Fibroblast of gingiva (primary cell): ENCODE results near the gene ARAP2.

Experiments
- DNase-seq: peaks from one replicate; pipeline ENCODE4 v3.0.0-alpha.2; 2011; ENCODE audit warnings: low read depth

The ARAP2 gene

GRCh38 chr4:36220776-36221175 lies 23.5 kb downstream of the ARAP2 start:
- no peak for DNase-seq

GRCh38 chr4:36218121-36218520 lies 26.2 kb downstream of the ARAP2 start:
- DNase-seq, result no peak

DNA sequence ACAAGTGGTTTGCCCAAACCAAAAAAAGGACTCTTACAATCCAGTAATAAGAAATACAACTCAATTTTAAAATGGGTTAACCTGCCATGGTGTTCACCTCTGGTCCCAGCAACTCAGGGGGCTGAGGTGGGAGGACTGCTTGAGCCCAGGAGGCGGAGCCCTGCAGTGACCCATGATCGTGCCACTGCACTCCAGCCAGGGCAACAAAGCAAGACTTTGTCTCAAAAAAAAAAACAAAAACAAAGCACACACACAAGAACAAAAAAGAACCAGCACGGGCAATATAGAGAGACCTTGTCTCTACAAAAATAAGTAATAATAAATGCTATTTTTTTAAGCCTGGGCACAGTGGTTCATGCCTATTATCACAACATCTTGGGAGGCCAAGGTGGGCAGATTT lies 28.7 kb downstream of the ARAP2 start:
- no peak for DNase-seq

GRCh38 chr4:36214735-36215485 lies 29.4 kb downstream of the ARAP2 start:
- DNase-seq, result no peak

DNA sequence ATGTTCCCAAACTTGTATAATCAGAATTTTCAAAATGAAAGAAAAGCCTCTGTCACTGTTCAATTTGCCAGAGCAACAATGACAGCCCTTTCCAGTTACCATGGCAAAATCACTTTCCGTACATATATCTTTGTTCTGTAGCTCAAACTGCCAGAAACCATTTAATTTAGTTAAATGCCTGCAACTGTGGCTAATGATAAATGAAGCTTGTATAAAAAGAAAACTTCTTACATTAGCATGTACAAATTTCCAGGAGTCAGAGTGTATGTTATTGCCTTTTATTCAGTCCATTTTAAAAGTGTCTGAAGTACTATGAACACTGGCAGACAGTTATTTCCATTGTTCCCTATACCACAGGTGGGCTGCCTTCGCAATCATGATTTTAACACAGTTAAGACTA lies 30.3 kb downstream of the ARAP2 start:
- DNase-seq, result no peak

DNA sequence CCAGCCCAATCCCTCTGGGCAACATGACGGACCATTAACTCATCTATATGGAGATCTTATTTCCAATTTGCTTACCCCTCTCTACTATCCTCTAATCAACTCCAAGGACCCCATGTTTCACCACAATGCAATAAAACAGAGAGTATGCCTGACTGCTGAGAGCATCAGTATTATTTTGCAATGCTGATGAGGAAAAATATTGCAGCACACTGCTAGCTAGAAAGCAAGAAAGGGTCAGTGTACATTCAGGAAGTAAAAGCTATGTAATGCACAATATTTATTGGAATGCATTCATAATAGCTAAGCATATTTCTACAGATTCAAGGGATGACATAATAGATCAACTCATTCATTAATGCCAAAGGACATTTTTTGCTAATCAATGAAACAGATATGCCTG lies 33.2 kb downstream of the ARAP2 start:
- DNase-seq, result no peak

DNA sequence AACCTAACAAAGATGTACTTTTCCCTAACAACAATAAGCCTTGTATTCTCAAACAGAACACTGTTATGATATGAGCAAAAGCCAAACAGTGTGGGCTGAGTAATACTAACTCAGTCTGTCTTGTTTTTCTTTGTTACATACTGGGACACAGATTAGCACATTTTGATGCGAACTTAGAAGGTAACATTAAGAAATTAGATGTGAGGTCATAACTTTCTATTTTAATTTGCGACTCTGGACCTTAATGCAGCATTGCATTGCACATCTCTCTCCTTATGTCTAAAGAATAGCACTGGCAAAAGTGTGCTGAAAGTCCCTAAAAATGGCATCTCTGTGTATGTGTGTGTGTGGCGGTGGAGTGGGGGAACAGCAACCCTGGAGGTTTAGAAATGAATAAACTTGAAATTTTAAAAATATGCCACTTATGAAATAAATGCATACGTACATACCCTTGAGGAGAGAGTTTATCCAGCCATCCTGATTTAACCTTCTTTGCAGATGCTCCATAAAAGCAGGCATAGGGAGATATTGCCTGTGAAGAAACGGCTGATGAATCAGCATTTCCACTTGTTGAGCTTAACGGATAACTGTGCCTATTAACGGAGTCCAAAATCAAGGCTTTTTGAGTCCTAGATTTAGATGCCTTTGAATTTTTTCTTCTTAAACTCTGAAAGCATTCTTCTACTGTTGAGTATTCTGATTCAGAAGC lies 34.2 kb downstream of the ARAP2 start:
- DNase-seq, result no peak

- no peak for DNase-seq
Measured at GRCh38 chr4:36208893-36209473, 35.3 kb downstream of the ARAP2 start.

DNA sequence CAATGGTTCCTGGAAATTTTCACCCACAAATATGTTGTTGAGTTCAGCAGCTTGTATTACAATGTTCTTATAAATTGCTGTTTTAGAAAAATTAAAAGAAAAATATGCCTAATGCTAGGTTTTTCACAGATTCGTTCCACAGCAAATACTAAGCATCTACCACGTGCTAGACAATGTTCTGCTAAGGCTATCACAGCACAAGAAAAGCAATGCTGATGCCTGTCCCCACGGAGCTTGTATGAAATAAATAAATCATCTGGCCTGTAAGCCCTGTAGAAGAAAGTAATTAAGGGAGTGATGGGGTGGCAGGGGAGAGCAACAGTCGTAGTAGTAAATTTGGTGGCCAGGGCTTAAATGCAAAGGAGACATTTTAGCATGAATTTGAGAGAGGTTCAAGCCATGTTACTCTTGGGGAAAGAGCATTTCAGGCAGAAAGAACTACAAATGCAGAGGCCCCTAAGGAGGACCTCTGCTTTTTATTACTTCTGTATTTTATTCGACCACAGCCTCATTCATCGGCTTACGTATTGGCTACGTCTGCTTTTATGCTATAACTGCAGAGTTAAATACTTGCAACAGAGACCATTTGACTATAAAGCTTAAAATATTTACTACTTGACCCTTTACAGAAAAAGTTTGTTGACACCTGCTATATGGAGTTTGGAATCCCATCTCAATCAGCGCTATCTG lies 36.3 kb downstream of the ARAP2 start:
- DNase-seq, result no peak

GRCh38 chr4:36207367-36207766 lies 36.9 kb downstream of the ARAP2 start:
- no peak for DNase-seq

DNA sequence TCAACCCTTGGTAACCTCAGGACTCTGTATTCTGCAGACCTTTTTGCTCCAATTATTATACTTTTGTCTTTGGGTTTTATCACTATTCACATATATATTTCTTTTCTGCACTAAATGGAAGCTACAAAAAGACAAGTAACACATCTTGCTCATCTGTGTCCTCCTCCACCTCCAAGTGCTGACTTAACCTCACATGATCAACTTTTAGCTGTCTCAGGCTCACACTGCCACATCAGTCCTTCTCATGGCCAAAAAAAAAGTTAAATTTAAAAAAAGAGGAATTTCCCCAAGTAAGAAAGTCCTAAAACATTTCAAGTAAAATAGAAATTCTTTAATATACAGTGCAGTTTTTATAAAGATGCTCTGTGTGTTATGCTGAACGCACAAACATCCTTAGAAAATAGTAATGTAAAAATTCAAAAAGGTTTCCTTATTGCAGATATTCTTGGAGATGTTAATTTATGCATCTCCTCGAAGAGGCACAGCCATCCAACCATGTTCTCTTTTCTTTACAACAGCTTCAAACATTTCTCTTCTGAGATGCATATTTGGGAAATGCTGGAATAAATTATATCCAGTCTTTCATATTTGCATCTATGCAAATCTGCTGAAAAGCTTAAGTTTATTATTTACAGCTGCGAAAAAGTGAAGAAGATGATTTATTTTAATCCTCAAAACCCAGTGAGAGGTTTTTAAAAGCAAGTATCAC lies 37.6 kb downstream of the ARAP2 start:
- no peak for DNase-seq

GRCh38 chr4:36206012-36206411 lies 38.3 kb downstream of the ARAP2 start:
- DNase-seq, result no peak

DNA sequence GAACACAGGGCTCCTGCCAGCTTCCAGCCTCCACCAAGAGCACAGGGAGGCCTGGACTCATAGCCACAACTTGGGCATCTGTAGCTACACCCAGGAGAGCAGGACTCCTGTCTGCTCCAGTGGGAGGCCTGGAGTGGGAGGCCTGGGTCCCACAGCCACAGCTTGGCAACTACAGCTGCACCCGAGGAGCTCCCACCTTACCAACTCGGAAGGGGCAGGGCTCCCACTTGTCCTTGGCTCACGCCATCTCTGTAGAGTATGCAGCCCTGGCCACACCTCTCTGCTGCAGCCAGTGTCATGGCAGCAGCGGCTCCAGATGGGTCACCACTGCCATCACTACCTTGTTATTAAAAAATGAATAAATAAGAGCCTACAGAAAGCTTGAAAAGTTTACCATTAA lies 45.5 kb downstream of the ARAP2 start:
- DNase-seq, result no peak

- no peak for DNase-seq
Measured at GRCh38 chr4:36198068-36198808, 46.1 kb downstream of the ARAP2 start.

DNA sequence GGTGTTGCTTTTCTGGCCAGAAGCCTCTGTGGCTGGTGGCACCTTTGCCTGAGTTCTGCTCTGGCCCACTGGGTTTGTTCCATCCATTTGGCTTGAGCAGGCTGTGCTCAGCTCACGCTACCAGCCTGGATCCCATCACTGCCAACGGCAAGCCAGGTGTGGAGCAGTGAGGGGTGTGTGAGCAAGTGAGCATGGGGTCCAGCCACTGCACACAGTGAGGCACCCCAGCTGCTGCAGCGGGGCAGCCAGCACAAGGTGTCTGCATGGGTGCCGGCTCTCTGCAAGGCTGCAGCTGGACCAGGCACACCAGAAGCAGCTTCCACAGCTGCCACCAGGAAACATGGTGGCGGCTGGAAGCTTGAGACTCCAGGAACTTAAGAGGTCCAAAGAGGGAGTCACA lies 46.8 kb downstream of the ARAP2 start:
- no peak for DNase-seq

GRCh38 chr4:36196145-36196913 lies 48.0 kb downstream of the ARAP2 start:
- no peak for DNase-seq

DNA sequence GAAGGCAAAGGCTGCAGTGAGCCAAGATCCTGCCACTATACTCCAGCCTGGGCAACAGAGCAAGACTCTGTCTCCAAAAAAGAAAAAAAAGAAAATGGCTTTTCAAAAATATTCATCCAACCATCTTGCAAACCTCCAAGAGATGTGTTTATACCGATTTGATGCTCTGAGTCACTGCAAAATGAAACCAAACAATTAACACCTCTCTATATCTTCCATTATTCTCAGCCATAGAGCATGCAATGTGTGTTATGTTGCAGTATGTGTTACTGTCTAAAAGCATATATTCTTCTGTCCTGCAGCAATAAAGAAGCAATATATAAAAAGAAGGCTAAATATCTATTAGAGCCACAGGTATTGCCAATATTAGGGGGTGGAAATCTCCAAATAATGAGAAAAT lies 51.4 kb downstream of the ARAP2 start:
- DNase-seq, result no peak

GRCh38 chr4:36189511-36190226 lies 54.6 kb downstream of the ARAP2 start:
- DNase-seq, result no peak

- no peak for DNase-seq
Measured at GRCh38 chr4:36187723-36188333, 56.5 kb downstream of the ARAP2 start.
